NCI-H748 (cell line): Measurements from ENCODE around the gene MYCN.
A peak's percentile ranks its signal among the peaks of the same experiment; 100 is the strongest.

ENCODE experiments used
- DNase-seq: peaks from one replicate; lab custom pipeline; 2025; ENCODE audit not compliant: unreplicated experiment; lab: John Stamatoyannopoulos, UW

MYCN gene

GRCh38 chr2:15974565-15975260, 34.4 kb downstream of the MYCN start:
- no peak for DNase-seq

- no peak for DNase-seq
Observed at GRCh38 chr2:15975261-15975600, 34.9 kb downstream of the MYCN start.

GRCh38 chr2:15975676-15976075, 35.3 kb downstream of the MYCN start:
- DNase-seq: no peak

- no peak for DNase-seq
Observed at GRCh38 chr2:15976354-15976753, 36.0 kb downstream of the MYCN start.

- DNase-seq: no peak
Observed at GRCh38 chr2:15979051-15979758, 38.9 kb downstream of the MYCN start.

DNA sequence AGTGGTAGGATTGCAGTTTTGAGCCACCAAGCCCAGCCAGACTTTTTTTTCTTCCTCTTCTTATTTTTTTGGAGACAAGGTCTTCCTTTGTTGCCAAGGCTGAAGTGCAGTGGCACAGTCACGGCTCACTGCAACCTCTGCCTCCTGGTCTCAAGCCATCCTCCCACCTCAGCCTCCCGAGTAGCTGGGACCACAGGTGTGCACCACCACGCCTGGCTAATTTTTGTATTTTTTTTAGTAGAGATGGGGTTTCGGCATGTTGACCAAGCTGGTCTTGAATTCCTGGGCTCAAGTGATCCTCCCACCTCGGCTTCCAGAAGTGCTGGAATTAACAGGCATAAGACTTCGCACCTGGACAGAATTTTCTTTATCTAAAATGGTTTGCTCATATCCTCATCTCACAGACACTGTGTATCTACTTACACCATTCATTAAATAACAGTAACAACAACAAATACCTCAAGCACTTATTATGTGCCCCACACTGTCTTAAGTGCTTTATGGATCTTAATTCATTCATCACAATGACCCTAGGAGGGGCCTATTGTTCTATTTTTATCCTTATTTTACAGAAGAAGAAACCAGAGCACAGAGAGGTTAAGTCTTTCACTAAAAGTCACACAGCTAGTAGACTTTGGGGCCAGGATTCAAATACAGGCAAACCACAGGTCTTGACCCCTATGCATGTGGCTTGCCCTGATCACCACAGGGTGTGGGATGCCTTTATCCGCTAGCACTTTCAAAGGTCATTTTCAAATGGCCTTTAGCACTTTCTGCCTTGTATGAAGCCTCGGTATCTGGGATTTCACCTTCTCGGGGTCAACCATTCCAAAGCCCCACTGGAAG, 39.6 kb downstream of the MYCN start:
- DNase-seq: no peak

GRCh38 chr2:15980605-15981098, 40.3 kb downstream of the MYCN start:
- no peak for DNase-seq

GRCh38 chr2:15981646-15982045, 41.3 kb downstream of the MYCN start:
- DNase-seq: no peak

GRCh38 chr2:15982285-15983044, 42.1 kb downstream of the MYCN start:
- DNase-seq: peak; percentile 27

DNA sequence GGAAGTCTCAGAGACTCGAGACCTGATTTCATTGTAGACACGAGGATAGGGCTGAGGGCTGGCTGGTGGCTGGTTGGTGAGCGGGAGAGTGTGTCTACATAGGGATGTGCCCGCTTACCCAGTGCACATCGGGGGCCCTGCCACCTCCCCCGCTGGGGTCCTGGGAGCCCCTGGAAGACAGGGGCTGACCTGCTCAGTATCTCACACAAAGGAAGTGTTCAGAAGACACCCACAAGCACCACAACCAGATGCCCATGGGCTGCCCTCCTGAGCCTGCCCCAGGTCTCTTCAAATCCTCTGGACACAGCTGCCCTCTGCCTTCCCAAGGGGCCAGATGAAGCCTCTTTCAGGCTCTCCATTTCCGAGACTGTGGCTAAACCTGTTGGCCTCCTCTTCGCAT, 43.1 kb downstream of the MYCN start:
- DNase-seq: no peak

- peak; percentile 45 for DNase-seq
Observed at GRCh38 chr2:15984368-15985255, 44.3 kb downstream of the MYCN start.

- no peak for DNase-seq
Observed at GRCh38 chr2:15985531-15985930, 45.2 kb downstream of the MYCN start.

DNA sequence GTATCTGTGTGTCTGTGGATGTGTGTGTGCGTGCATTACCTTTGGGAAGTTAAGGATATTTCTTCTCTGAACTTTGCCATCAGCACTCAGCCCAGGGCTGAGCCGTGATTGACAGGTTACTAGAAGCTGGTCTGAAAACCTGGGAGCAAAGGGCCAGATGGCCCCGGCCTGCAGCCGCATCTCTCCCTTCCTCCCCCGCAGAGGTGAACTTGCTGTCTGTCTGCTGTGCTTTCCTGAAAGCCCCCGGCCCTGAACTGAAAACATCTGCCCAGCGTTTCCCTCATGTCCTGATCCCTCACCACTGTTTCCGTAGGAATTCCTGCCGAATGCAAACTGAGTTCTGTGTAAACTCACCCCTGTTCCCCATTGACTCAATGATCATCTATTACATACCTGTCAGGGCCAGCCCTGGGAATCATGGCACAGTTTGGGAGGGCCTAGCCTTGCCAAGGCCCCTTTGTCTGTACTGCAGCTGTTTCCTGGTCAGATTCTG, 45.8 kb downstream of the MYCN start:
- DNase-seq: no peak

GRCh38 chr2:15986644-15987043, 46.3 kb downstream of the MYCN start:
- no peak for DNase-seq

DNA sequence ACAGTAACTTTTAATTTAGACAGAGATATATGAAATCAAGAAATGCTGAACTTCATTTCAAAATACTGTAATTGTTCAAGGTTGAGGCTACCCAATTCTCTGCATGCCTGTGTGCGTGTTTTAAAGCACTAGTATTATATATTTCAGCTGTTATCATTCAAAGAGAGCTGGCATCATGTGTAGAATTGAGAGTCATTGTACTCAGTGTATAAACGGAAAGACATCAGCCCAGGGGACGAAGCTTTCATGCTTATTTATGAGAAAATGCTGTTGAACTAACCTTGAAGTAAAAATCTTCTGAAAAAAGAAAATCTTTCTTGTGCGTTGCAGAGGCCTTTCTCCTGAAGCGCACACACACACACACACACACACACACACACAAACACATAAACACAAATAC, 48.4 kb downstream of the MYCN start:
- DNase-seq: no peak

GRCh38 chr2:15989559-15989958, 49.2 kb downstream of the MYCN start:
- DNase-seq: no peak

GRCh38 chr2:15990151-15991101, 50.1 kb downstream of the MYCN start:
- DNase-seq: no peak

- no peak for DNase-seq
Observed at GRCh38 chr2:15991231-15991630, 50.9 kb downstream of the MYCN start.
